ENCODE measurements around the gene MB21D2.

The MB21D2 gene

DNA sequence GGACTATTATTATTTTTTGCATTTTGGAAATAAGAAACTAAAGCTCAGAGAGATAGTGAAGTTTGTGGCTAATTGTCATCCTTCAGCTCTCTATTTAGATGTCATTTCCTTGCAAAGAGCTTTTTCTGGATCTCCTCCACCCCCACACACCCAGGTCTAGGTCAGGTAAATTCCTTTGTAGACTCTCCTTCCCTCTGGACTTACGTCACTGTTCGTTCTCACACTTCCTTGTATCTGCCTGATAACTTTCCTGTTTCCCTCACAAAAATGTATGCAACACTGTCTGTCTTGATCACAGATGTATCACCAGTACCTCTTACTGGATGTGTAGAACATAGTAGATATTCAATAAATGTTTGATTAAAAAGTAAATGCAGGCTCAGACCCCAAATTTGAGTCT lies 6.1 kb upstream of the MB21D2 start:
- DNase-seq (ENCODE audit: low read depth), result no peak

GRCh38 chr3:192921793-192922192 lies 4.1 kb upstream of the MB21D2 start:
- DNase-seq (ENCODE audit: low read depth), result no peak

DNA sequence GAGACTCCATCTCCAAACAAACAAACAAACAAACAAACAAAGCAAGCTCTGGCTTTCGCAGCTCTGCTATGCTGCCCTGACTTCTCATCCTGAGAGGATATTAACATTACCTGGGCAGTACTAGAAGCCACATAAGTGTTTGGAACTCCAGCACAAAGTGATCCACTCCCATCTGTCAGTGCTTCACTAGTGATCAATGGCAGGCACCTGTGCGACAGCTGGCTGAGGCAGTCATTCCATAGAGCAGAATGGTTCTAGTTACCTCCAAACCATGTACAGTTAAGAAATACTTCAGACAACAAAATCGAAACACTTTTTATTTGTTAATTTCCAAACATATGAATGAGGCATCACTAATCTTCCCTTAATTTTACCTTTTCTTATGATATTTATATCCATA lies 2.8 kb upstream of the MB21D2 start:
- DNase-seq (ENCODE audit: low read depth), result no peak

- DNase-seq (ENCODE audit: low read depth), result no peak
Measured at GRCh38 chr3:192919901-192920300, 2.2 kb upstream of the MB21D2 start.

GRCh38 chr3:192918275-192918588 lies 576 bp upstream of the MB21D2 start:
- no peak for DNase-seq (ENCODE audit: low read depth)

- DNase-seq (ENCODE audit: low read depth), result no peak
Measured at GRCh38 chr3:192917028-192917403, 640 bp downstream of the MB21D2 start.

DNA sequence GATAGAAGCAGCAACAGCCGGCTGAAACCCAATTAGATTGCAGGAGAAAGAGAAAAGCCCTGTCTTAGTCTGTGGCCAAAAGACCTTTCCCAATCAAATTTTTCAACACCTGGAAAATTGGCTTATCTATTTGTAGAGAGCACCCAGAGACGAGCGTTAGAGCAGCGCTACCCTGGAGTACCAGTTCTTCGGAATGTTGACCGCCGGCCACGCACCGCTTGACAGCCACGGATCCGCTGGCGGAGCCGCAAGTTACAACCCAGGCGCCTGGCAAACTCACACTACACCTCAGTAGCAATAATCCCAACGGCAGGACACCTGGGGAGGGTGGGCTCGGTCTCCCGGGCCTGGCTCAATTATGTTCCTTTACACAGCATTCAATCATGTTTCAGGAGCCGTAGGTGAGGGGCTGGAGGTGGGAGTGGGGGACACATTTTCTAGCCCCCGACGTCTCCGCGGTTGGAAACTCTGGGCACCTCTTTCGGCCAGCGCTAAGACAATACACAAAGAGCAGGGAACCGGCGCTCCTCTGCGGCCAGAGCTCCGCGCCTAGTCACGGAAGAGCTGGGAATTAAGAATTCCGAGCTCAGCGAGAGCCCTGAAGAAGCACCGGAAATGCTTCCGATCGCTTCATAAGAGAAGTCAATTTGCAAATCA lies 1.2 kb downstream of the MB21D2 start:
- no peak for DNase-seq (ENCODE audit: low read depth)

GRCh38 chr3:192915722-192916121 lies 1.9 kb downstream of the MB21D2 start:
- DNase-seq (ENCODE audit: low read depth), result no peak

GRCh38 chr3:192915304-192915703 lies 2.4 kb downstream of the MB21D2 start:
- no peak for DNase-seq (ENCODE audit: low read depth)

- DNase-seq (ENCODE audit: low read depth), result no peak
Measured at GRCh38 chr3:192914848-192915247, 2.8 kb downstream of the MB21D2 start.

- no peak for DNase-seq (ENCODE audit: low read depth)
Measured at GRCh38 chr3:192913540-192913939, 4.1 kb downstream of the MB21D2 start.

GRCh38 chr3:192911293-192911692 lies 6.4 kb downstream of the MB21D2 start:
- no peak for DNase-seq (ENCODE audit: low read depth)

GRCh38 chr3:192907784-192908183 lies 9.9 kb downstream of the MB21D2 start:
- no peak for DNase-seq (ENCODE audit: low read depth)

DNA sequence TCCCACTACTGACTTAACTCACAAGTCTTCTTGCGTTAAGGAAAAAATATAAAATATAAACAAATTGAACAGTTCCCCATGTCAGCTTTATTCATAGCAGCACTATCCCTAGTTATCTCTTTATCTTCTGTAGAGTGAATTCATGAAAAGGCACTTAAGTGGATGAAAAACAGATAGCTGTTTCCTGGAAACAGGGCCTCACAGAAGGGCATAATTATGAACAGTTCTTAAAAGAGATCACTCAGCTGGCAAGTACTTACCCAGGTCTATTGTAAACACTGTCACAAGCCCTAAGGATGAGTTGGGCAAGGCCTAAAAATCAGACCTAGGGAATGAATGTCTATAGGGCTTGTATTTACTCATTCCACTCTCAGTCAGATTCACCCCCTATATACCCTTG lies 10.7 kb downstream of the MB21D2 start:
- DNase-seq (ENCODE audit: low read depth), result no peak

DNA sequence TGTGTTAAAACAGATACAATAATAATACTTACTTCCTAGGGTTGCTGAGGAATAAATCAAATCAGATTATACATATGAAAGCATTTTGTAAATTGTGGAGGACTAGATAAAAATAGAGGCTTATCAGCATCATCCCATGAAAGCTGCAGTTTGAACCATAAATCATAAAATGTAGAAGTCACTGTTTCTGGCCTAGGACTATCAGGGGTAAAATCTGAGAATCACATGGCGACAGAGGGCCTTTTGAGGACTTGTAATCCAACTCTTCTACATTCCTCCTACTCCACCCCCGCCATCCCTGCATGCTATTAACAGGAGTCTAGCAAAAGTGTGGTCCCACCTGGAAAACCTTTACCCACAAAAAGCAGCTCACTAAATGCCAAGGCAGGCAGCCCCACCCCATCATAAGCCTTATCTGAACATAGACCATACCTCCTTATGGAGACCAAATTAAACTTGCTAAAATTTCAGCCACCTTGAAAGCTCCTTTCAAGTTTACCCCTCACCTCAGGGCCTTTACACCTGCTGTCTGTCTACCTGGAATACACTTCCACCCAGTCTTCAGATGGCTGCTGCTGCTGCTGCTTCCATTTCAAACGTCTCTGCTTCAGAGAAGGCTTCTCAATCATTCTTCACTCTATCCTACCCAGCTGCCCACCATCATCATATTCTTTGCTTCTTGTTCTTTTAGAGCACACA lies 11.5 kb downstream of the MB21D2 start:
- DNase-seq (ENCODE audit: low read depth), result no peak

- no peak for DNase-seq (ENCODE audit: low read depth)
Measured at GRCh38 chr3:192904632-192905289, 12.9 kb downstream of the MB21D2 start.

GRCh38 chr3:192902549-192902948 lies 15.1 kb downstream of the MB21D2 start:
- no peak for DNase-seq (ENCODE audit: low read depth)

GRCh38 chr3:192901435-192901834 lies 16.2 kb downstream of the MB21D2 start:
- DNase-seq (ENCODE audit: low read depth), result peak; percentile 68

DNA sequence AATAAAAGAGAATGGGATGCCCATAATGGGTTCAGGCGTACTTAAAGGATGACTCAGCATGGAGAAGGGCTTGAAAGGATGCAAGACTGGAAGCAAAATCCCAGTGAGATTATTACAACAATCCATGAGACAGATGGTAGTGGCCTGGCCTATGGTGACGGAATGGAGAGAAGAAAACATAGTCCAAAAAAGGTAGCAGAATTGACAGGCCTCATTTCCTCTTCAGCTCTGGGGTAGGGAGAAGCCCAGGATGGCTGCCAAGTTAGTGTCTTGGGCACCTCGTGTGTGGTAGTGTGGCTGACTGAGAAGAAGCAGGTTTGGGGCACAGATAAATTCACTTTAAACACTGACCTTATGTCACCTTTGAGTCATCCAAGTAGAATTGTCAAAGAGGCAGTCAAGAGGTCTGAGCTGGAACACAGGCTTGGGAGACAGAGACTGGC lies 18.1 kb downstream of the MB21D2 start:
- no peak for DNase-seq (ENCODE audit: low read depth)

DNA sequence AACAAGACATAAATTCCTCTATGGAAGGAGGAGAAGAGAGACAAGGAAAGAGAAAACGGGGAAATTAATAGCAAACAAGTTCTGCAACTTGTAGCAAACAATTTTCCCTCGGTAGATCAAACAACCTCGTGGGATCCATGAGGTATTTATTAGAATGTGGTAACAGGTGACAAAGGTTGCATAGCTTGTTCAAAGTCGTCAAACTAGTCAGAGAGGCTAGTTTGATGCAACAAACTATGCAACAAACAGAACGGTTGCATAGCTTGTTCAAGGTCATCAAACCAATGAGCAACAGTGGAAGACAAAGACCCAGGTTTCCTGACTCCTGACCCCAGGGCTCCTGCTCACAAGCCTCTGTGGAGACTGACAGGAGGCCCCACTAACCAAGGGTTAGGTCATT lies 20.7 kb downstream of the MB21D2 start:
- no peak for DNase-seq (ENCODE audit: low read depth)

- DNase-seq (ENCODE audit: low read depth), result no peak
Measured at GRCh38 chr3:192896208-192896607, 21.4 kb downstream of the MB21D2 start.

- no peak for DNase-seq (ENCODE audit: low read depth)
Measured at GRCh38 chr3:192894676-192895075, 23.0 kb downstream of the MB21D2 start.

DNA sequence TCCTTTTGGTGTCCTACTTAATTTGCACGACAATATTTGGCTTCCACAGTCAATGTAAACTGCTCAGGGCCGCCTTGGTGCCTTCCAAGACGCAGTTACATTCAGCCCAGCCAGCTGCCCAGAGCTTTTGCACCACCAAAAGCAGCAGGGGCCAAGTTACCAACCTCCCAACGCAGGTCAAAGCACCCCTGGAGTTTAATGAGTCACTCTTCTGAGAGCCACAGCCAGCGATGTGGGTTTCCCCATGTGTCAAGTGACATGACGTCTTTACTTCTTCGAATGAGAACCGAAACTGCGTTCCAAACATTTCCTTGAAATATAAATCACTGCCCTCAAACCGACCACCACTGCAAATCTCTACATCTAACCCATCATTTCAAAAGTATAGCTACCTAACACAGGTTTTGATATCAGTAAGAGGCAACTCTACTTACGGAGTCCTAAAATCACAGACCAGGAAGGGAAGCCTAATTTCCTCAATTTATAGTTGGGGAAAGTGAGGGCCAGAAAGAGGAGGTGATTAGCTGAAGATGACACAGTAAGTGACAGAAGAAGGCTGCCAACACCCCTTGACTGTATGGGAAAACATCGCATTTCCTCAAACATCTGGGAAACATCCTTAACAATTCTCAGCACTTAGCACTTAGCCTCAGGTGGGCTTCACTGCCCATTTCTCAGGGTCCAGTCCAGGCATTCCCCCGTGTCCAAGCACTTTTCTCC lies 24.5 kb downstream of the MB21D2 start:
- DNase-seq (ENCODE audit: low read depth), result peak; percentile 71

Data from stromal cell of bone marrow (primary cell).